ENCODE measurements around the gene SOX13. TPM values are rescaled to one million over a fixed set of nuclear protein-coding genes. Genes with fewer than 3 reads are reported as not detected.

SOX13 gene
- polyA plus RNA-seq, 1 experiment = 2.0 TPM

GRCh38 chr1:204155881-204156280 is 83.0 kb downstream of the SOX13 start:
- ChIA-PET CTCF (no interaction called here), POLR2A (no interaction called here)

GRCh38 chr1:204157962-204158361 is 85.0 kb downstream of the SOX13 start:
- Histone ChIP-seq H3K4me3 (ENCODE audit: low read depth, low read length) (no peak overlapping the region), H3K27me3 (ENCODE audit: control insufficient read depth, insufficient read depth, low read length) (peaks cover 18% of the 10 kb centered on the region), H3K9me3 (ENCODE audit: control insufficient read depth, insufficient read depth, low read length) (no peaks in the 10 kb centered on the region), H3K27ac (ENCODE audit: low read depth, low read length) (no peak overlapping the region)
- DNase-seq (ENCODE audit: low read depth, low spot score) = no peak
- POLR2A ChIA-PET = no interaction called here
- CTCF ChIA-PET = interaction anchor here (0.6 to 1.1 kb wide), 3 partner anchors 48 to 241 kb away, joined by 3 read pairs; no protein-coding TSS in a partner anchor
- TF ChIP-seq CTCF (IDR thresholded peaks at IDR 0.05; ENCODE audit: low read depth, low read length) = no peak

More at GRCh38 chr1:204155881-204156280, 83.0 kb downstream of the SOX13 start:
- Histone ChIP-seq H3K4me3 (ENCODE audit: low read depth, low read length) (no peak overlapping the region), H3K9me3 (ENCODE audit: control insufficient read depth, insufficient read depth, low read length) (no peaks in the 10 kb centered on the region), H3K27me3 (ENCODE audit: control insufficient read depth, insufficient read depth, low read length) (peaks cover 14% of the 10 kb centered on the region), H3K27ac (ENCODE audit: low read depth, low read length) (no peak overlapping the region)
- no peak for DNase-seq (ENCODE audit: low read depth, low spot score)
- no peak for TF ChIP-seq CTCF (IDR thresholded peaks at IDR 0.05; ENCODE audit: low read depth, low read length)

- TF ChIP-seq CTCF (IDR thresholded peaks at IDR 0.05; ENCODE audit: low read depth, low read length) = no peak
- Histone ChIP-seq H3K9me3 (ENCODE audit: control insufficient read depth, insufficient read depth, low read length) (no peaks in the 10 kb centered on the region), H3K27ac (ENCODE audit: low read depth, low read length) (no peak overlapping the region), H3K27me3 (ENCODE audit: control insufficient read depth, insufficient read depth, low read length) (peaks cover 6% of the 10 kb centered on the region), H3K4me3 (ENCODE audit: low read depth, low read length) (no peak overlapping the region)
- ChIA-PET CTCF (interaction anchor here (0.6 to 13.8 kb wide), 31 partner anchors 7 to 246 kb away, joined by 3 to 212 read pairs (median 6); partner anchors contain the start of genes ETNK2, GOLT1A and PLEKHA6), POLR2A (no interaction called here)
- DNase-seq (ENCODE audit: low read depth, low spot score) = no peak
Measured at GRCh38 chr1:204161609-204162493, 88.9 kb downstream of the SOX13 start.

- peak; percentile 100 for TF ChIP-seq CTCF (IDR thresholded peaks at IDR 0.05; ENCODE audit: low read depth, low read length)
- DNase-seq (ENCODE audit: low read depth, low spot score) = no peak
- H3K4me3 ChIP-seq (ENCODE audit: low read depth, low read length) = no peak overlapping the region
- CTCF ChIA-PET = interaction anchor here (0.6 to 13.8 kb wide), 36 partner anchors 8 to 291 kb away, joined by 3 to 212 read pairs (median 6); partner anchors contain the start of genes ETNK2, GOLT1A and PLEKHA6
- H3K9me3 ChIP-seq (ENCODE audit: control insufficient read depth, insufficient read depth, low read length) = no peaks in the 10 kb centered on the region
- POLR2A ChIA-PET = no interaction called here
- H3K27me3 ChIP-seq (ENCODE audit: control insufficient read depth, insufficient read depth, low read length) = peaks cover 6% of the 10 kb centered on the region
- no peak overlapping the region for H3K27ac ChIP-seq (ENCODE audit: low read depth, low read length)
Measured at GRCh38 chr1:204162494-204163074, 89.7 kb downstream of the SOX13 start.

- DNase-seq (ENCODE audit: low read depth, low spot score) = no peak
- ChIA-PET CTCF (interaction anchor here (0.8 to 13.8 kb wide), 7 partner anchors 19 to 231 kb away, joined by 3 to 212 read pairs (median 17); partner anchors contain the start of genes GOLT1A and PLEKHA6), POLR2A (no interaction called here)
- Histone ChIP-seq H3K27ac (ENCODE audit: low read depth, low read length) (no peak within 1 kb of the TSS), H3K9me3 (ENCODE audit: control insufficient read depth, insufficient read depth, low read length) (peaks cover 3% of the 10 kb centered on the region), H3K4me3 (ENCODE audit: low read depth, low read length) (no peak within 1 kb of the TSS), H3K27me3 (ENCODE audit: control insufficient read depth, insufficient read depth, low read length) (peaks cover 2% of the 10 kb centered on the region)
- no peak for TF ChIP-seq CTCF (IDR thresholded peaks at IDR 0.05; ENCODE audit: low read depth, low read length)
Measured at GRCh38 chr1:204166219-204166618, 93.3 kb downstream of the SOX13 start, which contains the start of gene REN. Gene REN, minus strand, starts transcription at chr1:204166337. Its CDS starts 44 bp downstream, at chr1:204166293.
